ENCODE measurements around the gene SLC66A1.
A peak's percentile ranks its signal among the peaks of the same experiment; 100 is the strongest.

Gene SLC66A1

DNA sequence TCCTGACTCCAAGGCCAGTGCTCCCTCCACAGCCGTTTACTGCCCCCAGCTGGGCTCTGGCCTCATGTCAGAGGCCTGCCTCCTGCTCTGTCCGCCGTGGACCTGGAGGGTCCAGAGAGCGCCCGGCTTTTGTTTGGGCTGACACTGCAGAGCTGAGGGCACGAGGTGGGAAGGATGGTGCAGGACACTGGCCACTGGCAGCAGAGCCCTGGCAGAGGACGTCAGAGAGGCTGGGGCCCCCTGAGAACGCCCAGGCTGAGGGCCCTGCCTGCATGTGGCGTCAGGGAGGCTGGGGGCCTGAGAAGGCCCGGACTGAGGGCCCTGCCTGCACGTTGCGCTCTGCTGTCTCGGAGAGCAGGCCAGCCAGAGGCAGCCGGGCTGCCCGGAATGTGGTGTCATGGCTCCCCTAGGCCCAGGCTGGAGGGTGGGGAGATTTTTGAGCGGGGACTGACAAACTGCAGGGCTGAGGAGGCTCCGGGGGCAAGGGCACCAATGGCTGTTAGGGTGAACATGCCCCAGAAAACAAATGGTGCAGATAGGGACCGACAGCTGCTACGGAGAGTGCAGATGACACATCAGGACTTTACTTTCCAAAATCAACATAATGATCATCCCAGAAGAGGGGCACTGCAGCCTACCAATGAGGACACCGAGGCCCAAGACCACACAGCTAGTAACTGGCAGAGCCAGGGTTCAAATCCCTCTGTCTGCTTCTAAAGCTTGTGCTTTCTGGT is 31.7 kb downstream of the SLC66A1 start:
- ATAC-seq, result no peak

DNA sequence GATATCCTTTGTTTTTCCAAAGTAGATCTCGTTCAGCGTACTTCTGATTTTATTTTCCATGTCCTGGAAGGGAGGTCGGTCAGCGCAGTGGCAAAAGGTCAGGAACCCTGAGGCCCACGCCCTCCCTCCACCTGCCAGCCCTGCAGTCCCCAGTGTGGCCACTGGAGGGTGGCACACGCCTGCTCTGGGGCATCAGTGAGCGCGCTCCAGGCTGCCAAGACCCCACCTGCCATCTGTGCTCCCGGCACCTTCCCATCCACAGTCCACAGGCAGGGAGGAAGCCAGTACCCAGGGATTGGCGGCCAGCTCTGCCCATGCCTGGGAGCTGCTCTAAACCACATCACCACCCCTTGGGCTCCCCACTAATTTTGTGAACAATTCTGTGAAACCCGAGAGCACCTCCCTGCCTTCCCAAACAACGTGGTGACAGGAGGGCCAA is 32.3 kb downstream of the SLC66A1 start:
- ATAC-seq, result peak in 1 of 2 donors; percentile 65

DNA sequence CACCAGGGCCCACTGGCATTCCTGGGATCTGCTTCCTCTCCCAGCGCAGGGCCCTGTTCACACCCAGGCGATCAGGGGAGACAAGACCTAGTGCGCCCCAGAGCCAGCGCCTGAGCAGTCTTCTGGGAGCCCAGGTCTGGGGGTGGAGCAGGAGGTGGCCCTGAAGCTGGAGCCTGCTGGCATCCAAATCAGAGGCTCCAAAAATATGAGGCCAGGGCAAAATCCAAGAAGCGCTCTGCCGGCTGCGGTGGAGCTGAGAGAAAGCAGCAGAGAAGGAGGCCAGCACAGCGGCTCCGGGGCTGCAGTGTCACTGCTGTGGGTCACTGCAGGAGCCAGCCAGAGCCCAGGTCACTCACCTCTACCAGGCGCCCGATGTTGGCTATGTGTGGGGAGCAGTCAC is 32.7 kb downstream of the SLC66A1 start:
- no peak for ATAC-seq

DNA sequence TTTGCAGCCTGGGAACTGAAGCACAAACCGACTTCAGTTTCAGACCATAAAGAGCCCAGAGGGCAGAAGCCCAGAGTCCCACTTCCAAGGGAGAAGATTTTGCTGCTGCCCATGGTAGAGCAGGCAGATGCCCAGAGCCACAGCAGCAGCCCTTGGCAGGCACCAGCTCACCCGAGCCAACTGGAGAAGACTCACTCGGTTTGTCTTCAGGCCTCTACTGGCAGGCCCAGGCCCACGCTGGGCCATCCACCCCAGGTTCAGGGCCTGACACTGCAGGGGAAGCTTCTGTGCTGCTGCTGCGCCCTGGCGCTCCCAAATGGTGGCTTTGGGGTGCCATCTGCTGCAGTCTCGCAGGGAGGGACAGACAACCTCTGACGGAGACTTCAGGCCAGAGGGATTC is 33.3 kb downstream of the SLC66A1 start:
- ATAC-seq, result no peak

DNA sequence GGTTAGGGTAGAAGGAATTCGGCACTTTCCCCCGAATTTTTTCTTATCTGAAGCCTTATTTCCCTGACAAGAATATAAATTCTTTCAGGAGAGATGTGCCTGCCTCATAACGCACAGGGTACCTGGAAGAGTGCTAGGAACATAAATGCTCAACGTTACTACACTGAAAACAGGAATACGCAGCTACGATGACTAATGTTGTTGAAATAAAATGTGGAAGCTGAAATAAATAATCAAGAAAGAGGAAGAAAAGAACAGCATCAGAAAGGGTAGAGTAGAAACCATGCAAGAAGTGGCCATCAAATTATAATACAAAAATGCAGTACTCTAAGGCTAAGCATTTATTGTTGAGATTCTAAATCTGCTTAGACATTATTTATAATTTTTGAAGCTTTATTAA is 33.9 kb downstream of the SLC66A1 start:
- no peak for ATAC-seq

DNA sequence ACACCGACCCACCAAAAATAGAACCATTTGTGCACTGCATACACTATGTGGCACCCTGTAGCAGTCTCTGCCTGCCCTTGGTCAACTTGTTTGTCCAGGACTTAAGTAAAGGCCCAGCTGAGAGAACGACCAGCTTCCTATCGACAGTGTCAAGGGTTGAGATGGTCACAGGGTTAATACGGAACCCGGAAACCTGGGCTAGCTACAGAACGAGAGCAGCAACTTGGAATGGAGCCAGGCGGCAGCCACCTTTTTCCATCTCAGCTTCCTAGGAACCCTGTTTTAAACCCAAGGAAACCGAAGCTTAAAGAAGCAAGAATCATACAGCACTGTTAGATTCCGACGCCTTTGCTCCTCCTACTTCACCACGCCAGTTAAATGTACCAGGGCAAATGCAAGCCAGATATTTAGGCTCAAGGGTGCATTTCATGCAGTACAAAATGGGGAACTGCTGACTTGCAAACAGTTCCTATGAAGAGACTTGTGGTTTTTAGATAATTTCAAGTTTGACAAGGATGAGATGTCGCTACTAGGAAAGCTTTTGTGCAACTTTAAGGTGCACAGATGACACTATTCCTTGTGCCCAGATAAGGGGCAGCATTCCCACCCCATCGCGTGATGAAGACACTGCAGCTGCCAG is 35.5 kb downstream of the SLC66A1 start:
- ATAC-seq, result no peak

DNA sequence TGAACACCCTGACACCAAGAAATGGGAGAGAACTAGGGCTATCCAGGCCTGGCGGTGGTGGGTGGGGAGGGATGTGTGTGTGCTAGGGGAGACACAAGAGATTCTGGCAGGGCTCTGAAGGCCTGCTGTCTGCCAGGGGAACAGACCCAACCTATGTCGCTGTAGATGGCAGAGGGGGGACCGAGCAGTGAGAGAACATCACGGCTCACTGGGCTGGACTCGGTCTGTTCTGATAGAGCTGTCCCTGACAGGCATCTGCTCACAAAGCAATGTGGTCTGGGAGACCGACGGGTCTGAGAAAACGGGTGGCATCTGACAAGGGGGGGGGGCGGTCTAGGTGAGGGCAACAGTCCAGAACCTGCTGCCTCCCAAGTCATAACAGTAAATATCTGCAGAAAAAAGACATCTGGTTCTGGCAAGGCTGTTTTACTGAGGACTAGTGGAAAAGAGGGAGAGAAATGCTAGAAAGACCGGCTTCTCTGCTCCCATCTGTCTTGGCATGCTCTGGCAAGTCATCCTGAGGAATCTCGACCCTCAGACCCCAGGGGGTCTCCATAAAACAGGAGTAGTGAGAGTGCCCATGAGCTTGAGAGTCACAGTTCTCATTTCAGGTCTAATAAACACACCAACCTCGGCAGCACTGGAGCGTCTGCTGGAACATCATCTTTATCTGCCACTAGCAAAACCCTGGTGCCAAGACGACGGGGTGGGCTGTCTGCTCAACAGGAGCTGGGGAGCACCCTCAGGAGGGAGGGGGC is 36.5 kb downstream of the SLC66A1 start:
- no peak for ATAC-seq

DNA sequence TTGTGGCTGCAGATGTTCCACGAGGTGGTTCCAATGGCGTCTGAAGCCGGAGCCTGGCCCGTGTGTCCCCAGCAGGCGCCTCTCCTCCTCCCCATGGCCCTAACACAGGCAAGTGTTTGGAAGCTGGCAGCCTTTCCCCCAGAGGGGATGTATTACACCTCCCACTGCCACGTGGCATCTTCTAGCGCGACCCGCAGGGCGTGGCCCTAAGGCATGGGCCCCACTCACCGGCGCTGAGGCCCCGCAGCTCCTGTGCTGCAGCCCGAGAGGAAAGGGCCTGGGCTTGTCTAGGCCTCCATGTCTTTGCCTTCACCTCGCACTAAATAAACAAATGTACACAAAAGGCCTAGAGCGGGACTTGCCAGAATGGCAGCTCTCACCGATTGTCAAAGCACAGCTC is 37.9 kb downstream of the SLC66A1 start:
- no peak for ATAC-seq

DNA sequence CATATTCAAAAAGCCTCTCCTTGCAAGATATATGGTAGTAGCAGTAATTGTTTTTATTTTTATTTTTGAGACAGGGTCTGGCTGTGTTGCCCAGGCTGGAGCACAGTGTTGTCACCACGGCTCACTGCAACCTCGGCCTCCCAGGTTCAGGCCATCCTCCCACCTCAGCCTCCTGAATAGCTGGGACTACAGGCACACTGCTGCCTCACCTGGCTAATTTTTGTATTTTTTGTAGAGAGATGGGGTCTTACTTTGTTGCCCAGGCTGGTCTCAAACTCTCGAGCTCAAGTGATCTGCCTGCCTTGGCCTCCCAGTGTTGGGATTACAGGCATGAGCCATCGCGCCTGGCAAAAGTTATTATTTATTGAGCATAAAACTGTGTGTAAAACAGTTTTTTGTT is 38.4 kb downstream of the SLC66A1 start:
- ATAC-seq, result no peak

DNA sequence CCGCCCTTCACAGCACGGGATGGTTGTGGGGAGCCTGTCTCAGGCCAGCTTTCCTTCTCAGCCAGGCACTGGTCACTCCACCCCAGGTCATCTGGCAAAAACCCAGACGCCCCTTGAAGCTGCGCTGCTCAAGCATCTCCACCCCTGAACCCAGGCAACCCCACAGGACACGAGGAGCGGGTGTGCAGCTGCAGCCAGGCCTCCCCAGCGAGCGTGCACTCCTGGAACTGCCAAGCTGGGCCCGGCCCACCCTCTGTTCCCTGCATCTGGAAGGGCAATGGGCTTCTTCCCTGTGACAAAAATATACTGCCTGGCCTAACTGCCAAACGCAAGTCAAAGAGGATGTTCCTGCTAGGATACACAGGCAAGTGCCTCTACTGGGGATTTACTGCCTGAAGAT is 39.7 kb downstream of the SLC66A1 start:
- ATAC-seq, result no peak

DNA sequence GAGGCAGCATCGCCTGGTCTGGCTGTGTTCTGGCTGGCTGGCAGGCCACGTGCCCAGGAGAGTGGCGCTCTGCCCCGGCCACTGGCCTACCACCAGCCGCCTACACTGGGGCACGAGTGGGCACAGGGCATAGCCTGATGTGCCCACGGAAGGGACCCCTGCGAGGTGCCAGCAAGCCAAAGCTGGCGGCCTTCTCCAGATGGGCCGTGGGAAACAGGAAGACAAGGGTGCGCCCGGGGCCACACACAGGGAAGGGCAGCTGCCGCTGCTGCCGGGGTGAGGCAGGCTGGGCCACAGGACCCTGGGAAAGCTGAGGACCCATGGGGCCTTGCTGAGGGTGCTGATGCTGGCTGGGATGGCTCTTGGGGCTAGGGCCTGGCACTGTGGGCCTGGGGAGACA is 40.7 kb downstream of the SLC66A1 start:
- ATAC-seq, result no peak

DNA sequence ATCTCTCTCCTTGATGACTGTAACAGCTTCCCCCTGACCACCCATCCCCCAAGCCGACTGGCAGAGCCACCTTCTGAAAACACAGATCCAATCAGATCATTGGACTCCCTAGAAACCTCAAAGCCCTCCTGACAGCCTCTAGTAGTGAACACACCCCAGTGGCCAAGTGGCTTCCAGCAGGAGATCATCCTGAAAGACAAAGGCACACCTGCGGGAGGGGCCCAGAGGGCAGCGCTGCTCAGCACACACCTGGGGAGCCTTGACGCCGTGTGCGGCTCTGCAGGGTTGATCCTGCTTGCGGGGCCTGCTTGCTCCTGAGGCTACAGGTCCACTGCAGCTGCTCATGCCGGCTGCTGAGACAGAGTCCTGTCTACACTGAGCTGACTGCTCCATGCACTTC is 41.5 kb downstream of the SLC66A1 start:
- ATAC-seq, result no peak

DNA sequence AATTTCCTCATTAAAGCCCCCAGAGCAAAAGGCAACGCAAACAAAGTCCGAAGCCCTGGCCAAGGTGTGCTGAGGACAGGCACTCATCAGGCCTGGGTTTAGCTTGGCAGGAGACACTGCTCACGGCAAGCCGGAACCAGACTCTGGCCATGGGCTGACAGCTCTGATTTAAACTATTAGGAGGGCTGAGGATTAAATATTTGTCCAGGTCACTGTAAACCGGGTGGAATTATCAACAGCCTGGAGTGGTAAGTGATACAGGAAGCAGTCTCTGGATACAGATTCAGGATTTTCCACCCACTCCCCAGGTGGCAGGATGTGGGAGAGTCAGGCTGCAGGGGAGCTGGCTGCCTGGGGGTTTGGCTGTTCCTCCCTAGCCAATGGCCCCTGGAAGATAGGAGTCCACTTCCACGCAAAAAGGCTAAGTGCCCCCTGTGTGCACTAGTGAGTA is 42.4 kb downstream of the SLC66A1 start:
- ATAC-seq, result no peak

DNA sequence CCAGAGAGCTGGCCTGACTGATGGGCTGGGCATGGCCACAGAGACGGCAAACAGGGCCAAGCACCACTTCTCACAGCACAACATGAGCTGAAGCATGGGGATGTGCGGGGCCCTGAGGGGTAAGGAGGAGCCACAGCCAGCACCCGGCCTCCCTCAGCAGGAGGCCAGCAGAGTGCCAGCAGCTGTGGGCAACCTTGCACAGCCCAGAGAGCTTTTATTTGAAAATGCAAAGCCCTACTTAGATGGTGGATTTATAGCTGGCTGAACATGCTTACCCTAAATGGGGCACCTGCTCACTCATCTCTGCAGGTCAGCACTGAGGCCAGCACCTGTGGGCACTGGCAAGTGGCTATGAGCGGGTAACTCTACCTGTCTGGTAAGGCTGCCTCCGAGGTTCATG is 44.1 kb downstream of the SLC66A1 start:
- no peak for ATAC-seq

DNA sequence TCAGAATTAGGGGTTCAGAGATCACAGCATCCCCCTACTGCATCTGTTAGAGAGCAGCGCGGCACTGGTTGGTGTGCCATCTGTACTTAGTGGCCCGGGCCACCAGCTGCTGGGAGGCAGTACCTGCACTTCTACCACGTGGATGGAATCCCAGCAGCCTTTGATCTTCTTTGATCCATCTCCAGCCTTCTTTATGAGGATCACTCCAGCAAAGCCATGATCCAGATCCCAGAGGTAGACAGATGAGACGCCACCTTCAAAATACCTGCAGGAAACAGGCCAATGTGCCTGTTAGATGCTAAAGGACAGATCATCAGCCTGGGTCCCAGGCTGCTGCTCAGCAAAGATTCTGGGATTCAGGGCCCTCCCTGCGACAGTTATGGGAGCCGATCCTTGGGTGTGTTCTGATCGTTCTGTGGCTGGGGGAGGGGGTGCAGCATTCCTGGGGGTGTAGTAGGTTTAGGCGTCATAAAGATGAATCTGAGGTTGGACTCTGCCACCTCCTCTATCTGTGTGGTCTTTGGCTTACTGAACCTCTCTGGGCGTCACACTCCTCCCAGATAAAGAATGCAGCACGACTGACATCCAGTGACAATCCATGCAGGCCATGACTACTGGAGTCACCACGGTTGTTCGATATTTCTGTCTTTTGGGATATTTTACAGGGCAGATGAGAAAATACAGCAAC is 45.3 kb downstream of the SLC66A1 start:
- no peak for ATAC-seq

DNA sequence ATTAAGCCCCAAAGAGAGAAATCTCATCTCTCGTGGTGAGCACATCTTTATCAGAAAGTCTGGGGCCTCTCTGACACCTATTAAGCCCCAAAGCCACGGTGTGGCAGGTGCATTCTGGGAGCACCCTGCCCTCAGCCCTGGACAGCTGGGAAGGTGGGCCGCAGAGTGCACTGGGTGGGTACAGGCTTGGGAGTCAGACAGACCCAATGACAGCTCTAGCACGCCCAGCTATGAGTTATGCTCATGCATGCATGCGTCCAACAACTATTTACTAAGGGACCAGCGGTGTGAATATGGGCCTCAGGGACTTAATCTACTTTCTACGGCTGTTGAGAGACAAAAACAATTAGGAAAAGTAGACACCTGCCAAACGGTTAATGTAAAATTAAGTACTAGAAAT is 46.6 kb downstream of the SLC66A1 start:
- no peak for ATAC-seq

DNA sequence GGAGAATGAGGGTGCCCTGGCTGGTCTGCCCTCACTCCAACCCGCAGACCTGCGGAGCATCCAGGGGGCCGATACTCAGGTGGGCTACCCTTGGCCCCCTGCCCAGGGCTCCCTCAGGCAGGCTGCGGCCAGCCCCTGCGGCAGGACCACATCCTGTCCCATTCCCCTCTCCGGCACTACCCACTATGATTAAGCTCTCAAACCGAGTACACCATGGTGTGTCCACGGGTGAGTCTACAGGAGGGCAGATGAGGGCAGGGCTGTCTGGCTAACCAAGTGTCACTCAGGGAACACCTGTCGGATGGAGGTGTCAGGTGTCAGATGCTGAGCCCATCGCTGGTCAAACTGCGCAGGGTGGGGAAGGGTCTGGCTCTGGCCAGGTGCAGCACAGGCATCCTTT is 47.2 kb downstream of the SLC66A1 start:
- ATAC-seq, result no peak

DNA sequence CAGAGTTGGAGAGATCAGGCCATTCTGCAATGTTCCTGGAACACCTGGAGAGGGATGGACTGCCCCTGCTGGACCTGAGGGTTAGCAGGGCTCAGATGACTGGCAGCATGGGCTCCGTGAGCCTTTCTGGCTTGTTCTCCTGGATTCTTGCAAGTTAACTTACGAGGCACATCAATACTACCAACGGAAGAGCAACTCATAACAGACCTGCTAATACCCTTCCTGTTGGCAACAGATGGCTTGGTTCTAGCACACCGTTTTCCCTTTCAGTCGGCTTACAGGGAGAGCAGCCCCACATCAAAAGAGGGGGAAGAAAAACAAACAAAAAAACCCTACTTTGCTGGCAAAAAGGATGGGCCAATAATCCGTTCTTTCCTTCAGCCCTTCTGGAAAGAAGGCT is 47.9 kb downstream of the SLC66A1 start:
- no peak for ATAC-seq

DNA sequence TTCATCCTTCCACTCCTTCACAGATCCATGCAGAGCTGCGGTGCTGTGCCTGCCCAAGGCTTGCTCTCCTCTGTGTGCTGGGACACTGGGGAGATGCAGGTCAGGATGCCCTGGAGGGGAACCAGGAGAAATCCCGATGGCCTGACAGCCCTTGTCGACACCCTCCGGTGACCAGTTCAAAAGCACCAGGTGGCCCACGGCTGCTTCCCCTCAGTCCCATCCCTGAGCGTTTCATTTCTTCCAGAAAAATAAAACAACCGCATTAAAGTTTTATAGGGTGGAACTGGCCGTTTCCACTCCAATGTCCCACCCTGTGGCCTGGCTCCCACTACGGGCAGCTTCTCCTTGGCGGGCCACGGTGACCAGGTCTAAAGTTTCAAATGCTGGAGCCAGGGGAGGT is 48.3 kb downstream of the SLC66A1 start:
- no peak for ATAC-seq

DNA sequence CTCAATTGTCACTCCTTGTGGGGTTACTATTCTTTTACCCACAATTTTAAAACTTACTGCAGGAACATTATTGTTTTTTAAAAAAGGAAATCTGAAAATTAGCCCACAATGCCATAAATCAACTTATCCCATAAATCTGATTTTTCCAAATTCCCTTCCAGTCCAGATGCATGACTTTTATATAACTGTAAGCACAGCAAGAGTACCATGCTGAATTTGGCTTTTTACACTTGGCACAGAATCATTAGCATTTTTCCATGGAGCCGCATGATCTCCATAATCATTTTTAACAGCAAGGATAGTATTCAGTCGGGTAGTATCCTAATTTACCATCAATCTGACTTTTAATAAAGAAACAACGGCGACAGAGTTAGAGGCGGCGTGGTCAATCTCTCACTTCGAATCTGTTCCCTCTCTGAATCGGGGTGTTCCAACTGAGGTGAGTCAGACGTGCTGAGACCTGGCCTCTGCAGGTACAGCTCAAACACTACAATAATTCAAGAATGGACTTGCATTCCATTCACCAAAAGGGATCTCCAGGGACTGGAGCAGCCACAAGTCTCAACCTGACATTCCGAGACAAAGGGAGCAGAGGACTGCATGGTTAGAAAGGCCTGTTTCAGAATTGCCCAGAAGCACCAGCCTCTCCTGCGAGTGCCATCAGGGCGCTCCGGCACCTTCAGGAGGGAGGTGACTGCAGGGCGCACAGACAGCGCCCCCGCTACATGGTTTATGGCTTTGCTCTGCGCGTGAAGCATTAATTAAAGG is 48.9 kb downstream of the SLC66A1 start:
- no peak for ATAC-seq

DNA sequence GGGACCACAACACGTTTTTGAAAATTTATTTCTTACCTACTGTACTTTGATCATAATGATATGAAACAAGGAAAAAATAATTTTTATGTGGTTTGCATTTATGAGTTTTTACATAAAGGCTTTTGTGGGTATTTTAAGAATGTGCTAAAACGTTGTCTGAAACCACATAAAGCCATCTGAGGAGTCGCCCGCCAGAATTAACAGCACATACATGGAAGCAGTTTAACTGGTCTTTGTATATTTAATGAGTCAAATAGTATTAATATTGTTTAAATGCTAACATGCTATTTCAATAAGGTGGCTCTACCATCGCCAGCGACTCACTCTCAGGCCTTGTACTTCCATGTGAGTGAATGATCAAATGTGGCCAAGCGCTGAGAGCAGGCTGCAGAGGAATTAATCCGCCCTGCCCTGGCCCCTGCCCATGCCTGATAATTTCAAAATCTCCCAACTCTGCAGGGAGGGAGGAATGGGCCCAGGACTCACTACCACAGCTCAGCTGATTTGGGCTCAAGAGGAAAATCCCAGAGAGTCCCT is 49.6 kb downstream of the SLC66A1 start:
- ATAC-seq, result no peak

DNA sequence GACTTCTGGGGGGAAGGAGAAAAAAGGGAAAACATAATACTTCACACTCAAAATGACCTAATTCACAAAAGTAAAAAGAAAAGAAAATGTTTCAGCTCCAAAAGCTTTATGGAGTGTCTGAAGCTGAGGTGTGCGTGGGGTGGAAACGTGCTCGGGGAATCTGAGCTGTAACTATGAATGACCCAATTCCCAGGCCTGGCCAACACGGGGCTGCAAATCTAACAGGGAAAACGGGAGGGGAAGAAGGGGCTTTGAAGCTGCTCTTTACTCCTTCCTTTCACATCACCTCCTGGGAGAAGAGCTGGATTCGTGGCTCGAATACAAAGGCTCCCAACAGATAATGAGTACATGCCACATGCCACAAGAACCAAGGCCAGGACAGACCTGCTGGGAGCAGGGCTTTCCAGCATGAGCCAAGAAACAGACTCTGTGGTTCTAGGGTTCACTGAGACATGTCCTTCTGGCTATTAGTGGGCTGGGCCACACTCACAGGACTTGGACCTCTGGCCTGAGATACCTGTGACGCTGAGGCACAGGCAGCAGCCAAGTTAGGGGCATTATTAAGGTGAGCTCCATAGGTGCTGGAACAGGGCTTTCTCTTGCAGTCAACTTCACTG is 51.5 kb downstream of the SLC66A1 start:
- ATAC-seq, result no peak

All from activated CD4-positive, CD25-positive, alpha-beta regulatory T cell treated with anti-CD3 and anti-CD28 coated beads, Interleukin-2, amount 50 U/mL, for 24 hours (primary cell).